ENCODE data around the gene DPM3.
"Not testable (repeated sequence)": the region's sequence is repeated elsewhere in the genome, so short reads cannot be mapped to it uniquely, and the experiment has no call there.

Gene DPM3

DNA sequence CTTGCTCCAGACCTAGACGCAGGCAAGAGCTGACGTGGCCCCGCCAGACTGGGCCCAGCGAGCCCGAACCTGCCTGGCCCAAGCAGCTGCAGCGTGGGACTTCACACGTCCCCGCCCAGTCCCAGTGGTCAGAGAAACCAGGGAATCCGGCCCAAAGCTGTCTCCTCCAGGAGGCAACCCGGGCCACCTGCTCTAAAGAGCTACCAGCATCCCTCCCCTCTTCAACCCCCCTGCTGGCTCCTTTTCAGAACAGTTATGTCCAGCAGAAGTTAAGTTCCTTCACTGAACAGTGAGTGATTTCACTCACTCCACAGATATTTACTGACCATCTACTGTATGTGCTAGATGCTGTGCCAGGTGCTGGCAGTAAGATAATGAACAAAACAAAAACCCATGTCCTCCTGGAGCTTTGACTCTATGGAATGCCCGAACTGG lies 14.8 kb downstream of the DPM3 start:
- DNase-seq (ENCODE audit: low read depth): peak; percentile 9

DNA sequence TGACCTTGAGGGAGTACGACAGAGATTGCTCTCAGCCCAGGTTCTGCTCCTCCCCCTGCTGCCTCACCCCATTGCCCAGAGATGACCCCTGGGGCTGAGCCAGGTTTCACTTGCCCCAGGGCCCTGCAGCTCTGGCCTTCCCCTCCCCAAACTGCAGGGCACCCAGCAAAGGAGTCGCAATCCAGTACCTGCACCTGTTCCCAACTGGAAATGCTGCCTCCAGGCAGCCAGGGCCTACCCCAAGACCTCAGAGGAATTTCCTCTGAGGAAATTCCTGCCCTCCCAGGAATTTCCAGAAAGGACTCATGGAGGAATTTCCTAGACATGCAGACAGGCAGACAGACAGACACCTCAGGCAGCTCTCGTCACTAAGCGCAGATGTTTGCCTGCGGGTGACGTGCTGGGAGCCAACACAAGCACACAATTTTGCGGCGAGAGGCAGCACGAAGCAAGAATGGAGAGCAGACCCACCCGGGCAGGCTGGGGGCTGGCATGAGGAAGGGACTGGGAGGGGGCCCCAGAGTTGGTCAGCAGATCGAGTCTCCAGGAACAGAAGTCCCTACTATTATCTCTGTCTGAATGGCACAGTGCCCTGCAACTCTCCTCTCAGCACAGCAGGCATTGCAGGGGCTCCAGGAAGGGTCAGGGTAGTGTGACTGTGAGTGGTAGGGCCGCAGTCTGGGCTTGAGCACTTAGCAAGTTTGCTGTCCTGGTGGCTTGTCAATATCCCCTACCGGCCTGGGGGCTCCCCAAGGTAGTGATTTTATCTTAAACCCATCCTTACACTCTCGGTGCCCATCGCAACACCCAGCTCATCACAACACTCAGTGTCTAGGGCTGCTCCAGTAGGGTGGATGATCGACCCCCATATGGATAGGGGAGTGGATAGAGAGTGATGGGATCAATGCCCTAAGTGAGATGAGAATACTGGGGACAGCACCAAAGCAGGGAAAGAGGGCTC lies 15.5 kb downstream of the DPM3 start:
- peak; percentile 60 for DNase-seq (ENCODE audit: low read depth)

DNA sequence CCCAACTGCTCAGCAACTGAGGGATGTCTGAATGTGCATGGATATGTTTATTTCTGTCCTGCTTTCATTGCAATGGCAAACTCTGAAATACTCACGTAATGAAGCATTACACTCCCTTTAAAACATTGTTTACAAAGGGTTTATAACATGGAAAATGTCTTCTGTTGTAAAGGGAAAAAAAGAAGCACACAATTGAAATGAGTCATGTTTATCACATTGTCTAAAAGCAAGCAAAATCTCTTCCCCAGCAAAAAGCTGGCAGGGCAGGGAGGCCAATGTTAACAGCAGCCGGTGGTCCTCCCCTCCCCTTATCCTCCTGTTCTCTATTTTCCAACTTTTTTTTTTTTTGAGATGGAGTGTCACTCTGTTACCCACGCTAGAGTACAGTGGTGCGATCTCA lies 16.5 kb downstream of the DPM3 start:
- DNase-seq (ENCODE audit: low read depth): no peak

DNA sequence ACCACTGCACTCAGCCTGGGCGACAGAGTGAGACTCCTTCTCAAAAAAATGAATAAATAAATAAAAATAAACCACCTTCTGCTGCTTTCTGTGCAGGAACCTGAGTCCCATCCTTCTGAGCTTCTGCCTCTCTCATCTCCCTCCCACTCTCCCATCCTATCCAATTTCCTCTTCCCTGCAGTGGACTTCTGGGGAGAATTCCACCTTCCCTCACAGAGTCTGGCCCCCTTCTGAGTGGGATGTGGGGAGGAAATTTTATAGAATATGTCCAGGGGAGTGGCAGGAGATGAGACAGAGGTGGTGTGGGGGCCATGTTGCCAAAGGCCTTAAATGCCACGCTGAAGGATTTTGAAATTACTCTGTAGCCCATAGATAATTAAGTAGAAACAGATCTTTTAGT lies 18.0 kb downstream of the DPM3 start:
- DNase-seq (ENCODE audit: low read depth): no peak

DNA sequence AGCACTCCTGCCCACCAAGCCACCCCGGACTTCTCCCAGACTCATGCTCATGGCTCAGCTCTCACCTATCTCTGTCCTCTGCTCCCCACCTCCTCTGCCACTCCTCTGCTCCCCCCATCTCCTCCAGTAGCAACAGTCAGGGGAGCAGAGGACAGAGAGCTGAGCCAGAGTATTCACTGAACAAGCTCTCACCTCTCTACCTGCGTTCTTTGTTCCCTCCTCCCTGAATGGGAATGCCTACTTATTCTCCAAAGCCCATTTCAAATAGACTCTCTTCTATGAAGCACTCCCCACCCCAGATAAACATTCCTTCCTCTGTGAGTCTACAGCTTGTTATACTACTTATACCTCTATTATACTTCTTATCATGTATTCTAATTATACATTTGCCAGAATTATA lies 19.1 kb downstream of the DPM3 start:
- DNase-seq (ENCODE audit: low read depth): no peak

DNA sequence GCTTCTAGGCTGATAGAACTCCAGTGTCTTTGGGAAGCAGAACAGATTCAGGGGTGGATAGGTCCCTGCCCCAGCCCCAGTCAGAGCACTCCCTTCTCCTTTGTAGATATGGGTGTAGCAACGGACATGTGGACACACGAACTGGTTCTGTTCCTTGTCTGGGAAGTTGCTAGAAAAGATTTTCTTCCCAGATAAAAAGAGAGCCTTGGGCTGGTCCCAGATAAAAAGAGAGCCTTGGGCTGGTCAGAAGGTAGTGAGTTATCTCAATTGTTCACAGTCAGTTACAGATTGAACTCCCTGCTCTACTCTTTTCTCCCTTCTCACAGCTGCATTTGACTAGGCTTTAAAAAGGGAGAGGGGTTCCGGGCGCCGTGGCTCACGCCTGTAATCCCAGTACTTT lies 20.1 kb downstream of the DPM3 start:
- DNase-seq (ENCODE audit: low read depth): no peak

DNA sequence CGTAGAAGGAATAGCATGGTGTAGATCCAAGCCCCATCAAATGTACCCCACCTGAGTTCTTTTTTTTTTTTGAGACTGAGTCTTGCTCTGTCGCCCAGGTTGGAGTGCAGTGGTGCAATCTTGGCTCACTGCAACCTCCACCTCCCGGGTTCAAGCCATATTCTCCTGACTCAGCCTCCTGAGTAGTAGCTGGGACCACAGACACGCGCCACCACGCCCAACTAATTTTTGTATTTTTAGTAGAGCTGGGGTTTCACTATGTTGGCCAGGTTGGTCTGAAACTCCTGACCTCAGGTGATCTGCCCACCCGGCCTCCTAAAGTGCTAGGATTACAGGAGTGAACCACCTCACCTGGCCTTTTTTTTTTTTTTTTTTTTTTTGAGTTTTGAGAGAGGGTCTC lies 22.2 kb downstream of the DPM3 start:
- not testable (repeated sequence) for DNase-seq (ENCODE audit: low read depth)

DNA sequence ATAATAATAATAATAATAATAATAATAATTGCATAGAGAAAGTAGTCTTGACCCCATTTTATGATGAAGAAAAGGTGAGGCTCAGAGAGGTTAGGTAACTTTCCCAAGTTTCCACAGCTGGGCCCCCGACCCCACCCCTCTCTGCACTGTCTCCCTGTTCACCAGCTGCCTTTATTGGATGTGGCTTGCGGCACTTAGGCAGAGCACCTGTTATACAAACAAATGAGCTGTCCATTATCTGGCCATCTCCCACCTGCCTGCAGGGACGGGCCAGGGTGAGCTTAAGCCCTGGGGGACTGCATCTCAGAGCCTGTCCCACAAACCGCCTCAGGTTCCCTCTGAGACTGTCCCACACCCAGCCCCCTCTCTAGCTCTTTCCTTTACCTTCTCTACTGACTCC lies 22.7 kb downstream of the DPM3 start:
- DNase-seq (ENCODE audit: low read depth): no peak

DNA sequence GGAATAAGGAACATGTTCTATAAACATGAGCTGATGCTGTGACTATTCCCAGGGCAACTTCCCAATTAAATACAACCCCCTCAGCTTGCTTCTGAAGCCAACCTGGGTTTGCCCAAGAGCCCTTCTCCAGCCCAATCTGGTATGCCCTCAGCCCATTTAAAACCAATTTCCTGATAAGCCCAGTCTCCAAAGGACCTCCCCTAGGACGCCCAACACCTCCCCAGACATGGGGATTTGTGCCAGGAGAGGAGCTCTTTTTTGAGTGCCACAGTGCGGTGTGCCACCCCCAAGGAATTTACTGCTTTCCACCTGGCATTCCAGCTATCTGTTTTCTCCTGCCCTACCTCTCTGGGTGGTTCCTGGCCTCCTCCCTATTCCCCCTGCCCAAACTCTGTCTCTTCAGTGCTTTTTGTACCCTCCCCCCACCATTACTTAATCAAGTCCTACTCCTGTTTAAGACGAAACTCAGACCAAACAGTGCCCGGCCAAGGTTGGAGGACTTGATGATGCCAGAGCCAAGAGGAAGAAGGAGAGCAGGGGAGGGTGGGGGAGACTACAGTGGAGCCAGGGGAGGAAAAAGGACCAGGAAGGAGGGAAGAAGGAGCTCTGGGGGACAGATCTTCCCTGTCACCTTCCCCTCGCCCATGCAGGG lies 24.1 kb downstream of the DPM3 start:
- no peak for DNase-seq (ENCODE audit: low read depth)

DNA sequence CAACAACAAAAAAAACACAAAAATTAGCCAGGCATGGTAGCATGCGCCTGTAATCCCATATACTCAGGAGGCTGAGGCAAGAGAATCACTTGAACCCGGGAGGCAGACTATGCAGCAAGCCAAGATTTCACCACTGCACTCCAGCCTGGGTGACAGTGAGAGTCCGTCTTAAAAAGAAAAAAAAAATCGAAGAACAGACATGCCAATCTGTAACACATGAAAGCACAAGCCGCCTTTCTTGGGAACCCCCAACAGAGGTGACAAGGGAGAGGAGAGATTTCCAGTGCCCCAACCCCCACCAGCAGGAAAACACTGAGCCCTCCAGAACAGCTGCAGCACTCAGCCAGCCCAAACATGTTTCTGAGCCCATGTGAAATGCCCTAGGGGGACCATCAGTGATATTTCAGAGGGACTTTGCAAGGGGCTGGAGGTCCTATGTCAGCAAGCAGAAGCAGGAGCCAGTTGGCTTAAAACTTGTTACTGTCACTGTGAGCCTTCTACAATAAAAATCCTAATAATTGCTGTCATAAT lies 26.8 kb downstream of the DPM3 start:
- DNase-seq (ENCODE audit: low read depth): no peak

DNA sequence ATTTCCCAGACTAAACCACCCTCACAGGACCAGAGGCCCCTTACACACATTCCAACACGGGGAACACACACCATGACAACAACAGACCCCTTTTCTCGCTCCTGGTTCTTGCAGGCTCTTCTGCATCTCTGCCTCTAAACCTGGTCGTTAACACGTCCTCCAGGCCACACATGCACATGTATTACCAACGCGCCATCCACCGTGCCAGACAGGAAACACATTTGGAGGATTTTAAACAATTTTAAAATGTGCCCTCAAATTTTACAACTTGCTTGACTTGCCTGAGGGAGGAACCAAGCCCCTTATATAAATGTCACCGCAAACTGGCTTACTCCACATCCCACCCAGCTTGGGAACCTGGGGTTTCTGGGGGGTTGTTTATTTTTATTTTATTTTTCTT lies 29.5 kb downstream of the DPM3 start:
- no peak for DNase-seq (ENCODE audit: low read depth)

DNA sequence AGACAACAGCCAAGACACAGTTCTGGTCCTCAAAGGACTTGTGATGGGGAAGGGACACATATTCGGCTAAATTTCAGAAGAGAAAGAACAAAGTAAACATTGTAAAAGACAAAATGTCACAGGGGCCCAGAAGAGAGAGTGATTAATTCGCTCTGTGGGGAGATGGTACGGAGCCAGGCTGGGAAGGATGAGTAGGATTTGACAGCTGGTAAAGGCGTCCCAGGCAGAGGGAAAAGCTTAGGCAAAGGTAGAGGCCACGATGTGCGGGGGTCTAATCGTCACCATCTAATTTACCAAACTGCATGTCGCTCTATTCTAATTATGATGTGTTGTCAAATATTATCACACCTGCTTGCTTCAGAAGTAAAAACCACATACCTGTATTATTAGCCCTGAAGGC lies 29.9 kb downstream of the DPM3 start:
- DNase-seq (ENCODE audit: low read depth): no peak

DNA sequence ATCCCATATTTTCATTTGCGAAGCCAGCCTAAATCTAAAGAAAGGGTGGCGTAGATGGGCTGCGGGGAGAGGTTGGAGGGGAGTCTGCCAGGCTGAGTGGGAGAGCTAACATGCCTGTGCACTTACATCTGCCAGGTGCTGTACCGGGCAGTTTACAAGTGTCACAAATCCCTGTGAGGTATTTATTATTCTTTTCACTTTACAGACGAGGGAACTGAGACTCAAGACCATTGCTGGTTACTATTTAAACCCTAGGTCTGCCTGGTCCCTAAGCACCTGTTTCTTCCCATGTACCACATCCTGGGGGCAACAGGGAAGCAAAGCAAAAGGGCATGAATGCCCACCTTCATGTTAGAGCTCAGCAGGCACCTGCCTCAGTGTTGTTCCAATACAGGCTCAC lies 32.0 kb downstream of the DPM3 start:
- DNase-seq (ENCODE audit: low read depth): no peak

DNA sequence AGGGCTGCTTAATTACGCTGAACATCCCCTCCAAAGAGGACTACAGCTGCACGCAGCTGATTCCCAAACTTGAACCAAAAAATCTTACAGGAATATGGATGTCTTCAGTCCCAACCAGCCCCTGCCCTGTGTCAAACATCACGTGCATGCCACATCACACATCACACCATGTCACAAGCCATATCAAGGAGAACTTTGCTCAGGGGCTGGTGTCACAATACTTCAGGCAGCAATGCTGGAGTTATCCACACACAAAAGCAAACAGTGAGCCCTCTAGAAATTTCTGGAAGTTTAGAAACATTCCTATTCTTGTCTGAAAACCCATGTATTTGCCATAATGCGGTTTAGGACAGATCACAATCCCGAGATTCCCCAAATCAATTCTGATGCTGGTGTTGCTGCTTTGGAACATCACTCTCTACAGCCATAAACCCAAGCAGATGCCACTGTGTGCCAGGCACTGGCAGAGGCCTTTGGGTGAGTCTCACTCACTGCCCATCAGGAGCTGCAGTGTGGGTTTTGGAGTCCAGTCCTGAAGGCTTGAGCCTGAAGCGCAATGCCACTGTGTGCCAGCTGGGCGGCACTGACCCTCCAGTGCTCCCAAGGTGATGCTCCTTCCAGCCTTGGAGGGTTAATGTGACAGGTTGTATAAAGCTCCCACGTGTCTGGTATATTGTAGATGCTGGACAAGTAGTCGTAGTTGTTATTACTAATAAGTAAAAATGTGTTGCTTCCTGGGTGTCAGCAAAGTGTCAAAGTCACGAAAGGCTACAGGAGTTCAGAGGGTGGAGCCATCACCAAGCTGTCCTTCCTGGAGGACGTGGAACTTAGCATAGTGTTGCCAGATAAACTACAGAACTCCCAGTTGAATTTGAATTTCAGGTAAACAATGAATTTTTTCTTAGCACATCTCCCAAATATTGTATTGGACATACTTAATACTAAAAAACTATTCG lies 32.7 kb downstream of the DPM3 start:
- DNase-seq (ENCODE audit: low read depth): no peak

DNA sequence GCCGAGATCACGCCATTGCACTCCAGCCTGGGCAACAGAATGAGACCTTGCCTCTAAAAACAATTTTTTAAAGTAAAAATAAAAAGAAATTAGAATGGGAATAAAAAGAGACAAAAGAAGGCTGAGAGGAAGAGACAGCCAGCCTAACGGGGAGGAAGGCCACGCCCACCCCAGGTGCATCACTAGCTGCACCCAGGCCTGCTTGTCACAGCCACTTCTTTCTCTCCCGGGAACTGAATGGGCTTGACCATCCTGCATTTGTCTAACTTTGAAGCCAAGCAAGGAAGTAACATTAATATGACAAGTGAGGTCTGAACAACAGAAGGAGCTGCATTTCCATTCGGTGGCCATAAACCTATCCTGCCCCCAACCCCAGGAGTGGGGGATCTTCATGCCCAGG lies 33.5 kb downstream of the DPM3 start:
- no peak for DNase-seq (ENCODE audit: low read depth)

DNA sequence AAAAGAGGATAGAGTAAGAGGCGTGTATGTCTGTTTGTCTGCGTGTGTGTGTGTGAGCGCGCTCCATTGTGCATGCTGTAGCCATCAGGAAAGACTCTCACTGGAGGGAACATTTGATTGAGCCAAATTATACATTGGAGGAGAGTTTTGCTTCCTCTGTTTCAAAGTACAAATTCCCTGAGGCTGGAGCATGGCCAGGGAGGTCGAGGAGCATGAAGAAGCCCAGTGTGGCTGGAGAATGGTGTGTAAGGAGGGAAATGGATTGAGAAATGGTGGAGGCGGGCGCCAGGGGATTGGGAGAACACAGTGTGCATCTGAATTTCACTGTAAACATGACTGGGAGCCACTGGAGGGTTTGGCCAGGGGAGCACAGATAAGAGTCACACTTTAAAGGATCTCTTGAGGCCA lies 34.7 kb downstream of the DPM3 start:
- DNase-seq (ENCODE audit: low read depth): no peak

DNA sequence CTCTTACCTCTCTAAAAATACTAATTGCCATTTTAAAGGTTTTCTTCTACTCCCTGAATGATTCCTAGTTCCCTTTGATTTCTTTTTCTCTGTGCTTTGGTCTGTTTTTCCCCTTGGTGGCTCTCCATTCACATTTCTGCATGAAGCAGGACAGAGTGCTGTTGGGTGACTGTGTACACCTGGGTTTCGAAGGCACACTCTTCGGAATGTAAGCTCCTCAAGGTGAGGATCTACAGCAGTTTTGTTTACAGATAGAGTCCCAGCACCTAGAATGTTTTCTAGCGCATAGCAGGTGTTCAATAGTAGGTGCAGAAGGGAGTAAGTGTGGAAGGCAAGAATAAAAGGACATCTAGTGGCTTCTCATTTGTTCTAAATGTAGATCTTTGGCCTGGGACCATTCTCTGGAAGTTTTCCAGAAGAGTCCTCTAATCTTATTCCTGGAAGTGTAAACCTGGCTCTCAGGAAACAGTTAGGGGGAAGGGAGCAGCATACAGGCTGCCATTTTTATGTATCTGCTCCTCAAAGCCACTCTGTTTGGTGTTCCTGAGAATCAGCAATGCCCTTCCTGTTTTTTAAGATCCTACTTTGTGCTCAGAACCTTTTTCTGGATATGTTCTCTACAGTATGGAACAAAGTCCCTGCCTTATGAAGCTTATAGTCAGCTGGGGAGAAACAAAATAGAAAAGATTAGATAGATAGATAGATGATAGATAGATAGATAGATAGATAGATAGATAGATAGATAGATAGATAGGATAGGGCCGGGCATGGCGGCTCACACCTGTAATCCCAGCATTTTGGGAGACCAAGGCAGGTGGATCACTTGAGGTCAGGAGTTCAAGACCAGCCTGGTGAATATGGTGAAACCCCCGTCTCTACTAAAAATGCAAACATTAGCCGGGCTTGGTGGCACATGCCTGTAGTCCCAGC lies 35.5 kb downstream of the DPM3 start:
- no peak for DNase-seq (ENCODE audit: low read depth)

DNA sequence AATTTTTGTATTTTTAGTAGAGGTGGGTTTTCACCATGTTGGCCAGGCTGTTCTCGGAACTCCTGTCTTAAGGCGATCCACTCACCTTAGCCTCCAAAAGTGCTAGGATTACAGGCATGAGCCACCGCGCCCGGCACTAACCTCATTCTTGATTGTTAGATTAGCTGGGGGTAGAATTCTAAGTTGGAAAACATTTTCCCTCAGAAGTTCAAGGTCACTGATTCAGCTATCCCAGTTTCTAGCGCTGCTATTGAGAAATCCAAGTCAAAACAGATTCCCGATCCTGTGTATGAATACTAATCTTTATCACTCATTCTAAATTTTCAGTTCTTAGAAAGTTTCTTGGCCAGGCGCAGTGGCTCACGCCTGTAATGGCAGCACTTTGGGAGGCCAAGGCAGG lies 37.0 kb downstream of the DPM3 start:
- DNase-seq (ENCODE audit: low read depth): no peak

DNA sequence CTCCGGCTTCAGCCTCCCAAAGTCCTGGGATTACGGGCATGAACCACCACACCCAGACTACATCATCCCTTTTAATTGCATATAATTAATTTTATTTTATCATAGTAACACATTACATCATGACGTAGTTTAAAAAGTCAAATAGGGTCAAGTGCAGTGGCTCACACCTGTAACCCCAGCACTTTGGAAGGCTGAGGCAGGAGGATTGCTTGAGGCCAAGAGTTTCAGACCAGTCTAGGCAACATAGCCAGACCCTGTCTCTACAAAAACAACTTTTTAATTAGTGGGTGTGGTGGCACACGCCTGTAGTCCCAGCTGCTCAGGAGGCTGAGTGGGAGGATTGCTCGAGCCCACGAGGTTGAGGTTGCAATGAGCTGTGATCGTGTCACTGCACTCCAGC lies 41.0 kb downstream of the DPM3 start:
- DNase-seq (ENCODE audit: low read depth): no peak

DNA sequence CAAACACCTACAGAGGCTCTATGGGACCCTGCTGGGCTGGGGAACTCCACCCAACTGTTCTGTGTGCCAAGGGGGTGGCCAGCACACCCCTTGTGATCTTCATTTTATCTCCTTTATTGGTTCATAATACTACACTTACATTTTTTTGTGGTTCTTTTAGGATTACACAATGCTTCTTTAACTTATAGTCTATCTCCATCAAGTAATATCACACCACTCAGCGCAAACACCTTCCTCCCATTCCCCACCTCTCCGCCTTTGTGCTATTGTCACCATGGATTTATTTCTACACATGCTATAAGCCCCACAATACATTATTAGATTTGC lies 45.7 kb downstream of the DPM3 start:
- no peak for DNase-seq (ENCODE audit: low read depth)
